Activated CD4-positive, alpha-beta T cell treated with anti-CD3 and anti-CD28 coated beads, Interleukin-2, amount 50 U/mL, for 4 hours (primary cell): Measurements from ENCODE around the gene RBM28.

Experiments used
- DNase-seq, 2 experiments: peaks; one replicate each; pipeline ENCODE4 v3.0.0-alpha.2; 2020

RBM28 gene

GRCh38 chr7:128370491-128370890 lies 26.8 kb upstream of the RBM28 start:
- no peak for DNase-seq

GRCh38 chr7:128366986-128367385 lies 23.3 kb upstream of the RBM28 start:
- no peak for DNase-seq

- DNase-seq, result no peak
These were observed 22.6 kb upstream of the RBM28 start for GRCh38 chr7:128366300-128366699.

- no peak for DNase-seq
These were observed 21.7 kb upstream of the RBM28 start for GRCh38 chr7:128365432-128365831.

- no peak for DNase-seq
These were observed 20.6 kb upstream of the RBM28 start for GRCh38 chr7:128364166-128364870.

- DNase-seq, result no peak
These were observed 19.6 kb upstream of the RBM28 start for GRCh38 chr7:128363261-128363721.

GRCh38 chr7:128362670-128363069 lies 19.0 kb upstream of the RBM28 start:
- DNase-seq, result no peak

- peak; percentile 47 to 48 for DNase-seq
These were observed 18.0 kb upstream of the RBM28 start, which contains the start of gene PRRT4 for GRCh38 chr7:128361411-128362379. PRRT4 (minus strand) TSS chr7:128361690.

GRCh38 chr7:128360359-128360678 lies 16.6 kb upstream of the RBM28 start:
- no peak for DNase-seq

GRCh38 chr7:128359939-128360338 lies 16.2 kb upstream of the RBM28 start:
- no peak for DNase-seq

- DNase-seq, result no peak
These were observed 15.6 kb upstream of the RBM28 start for GRCh38 chr7:128359336-128359735.

- no peak for DNase-seq
These were observed 14.5 kb upstream of the RBM28 start for GRCh38 chr7:128358233-128358632.

GRCh38 chr7:128357217-128357613 lies 13.5 kb upstream of the RBM28 start:
- DNase-seq, result no peak

- DNase-seq, result no peak
These were observed 13.0 kb upstream of the RBM28 start for GRCh38 chr7:128356546-128357216.

GRCh38 chr7:128353610-128354009 lies 9.9 kb upstream of the RBM28 start:
- DNase-seq, result no peak

- DNase-seq, result no peak
These were observed 9.5 kb upstream of the RBM28 start for GRCh38 chr7:128353189-128353588.

- no peak for DNase-seq
These were observed 8.9 kb upstream of the RBM28 start for GRCh38 chr7:128352636-128353035.

GRCh38 chr7:128352153-128352537 lies 8.4 kb upstream of the RBM28 start:
- no peak for DNase-seq

GRCh38 chr7:128351296-128352152 lies 7.8 kb upstream of the RBM28 start:
- DNase-seq, result no peak

GRCh38 chr7:128350708-128351295 lies 7.1 kb upstream of the RBM28 start:
- DNase-seq, result no peak

GRCh38 chr7:128349466-128349825 lies 5.7 kb upstream of the RBM28 start:
- DNase-seq, result no peak

- DNase-seq, result peak; percentile 38 to 43
These were observed 4.0 kb upstream of the RBM28 start for GRCh38 chr7:128347647-128348097.
